Tibial nerve (tissue), 4 donors: Measurements from ENCODE around the gene FAP. TPM values are rescaled to one million over a fixed set of nuclear protein-coding genes. Genes with fewer than 3 reads are reported as not detected.

Source experiments
- DNase-seq, 2 donors: peaks; one replicate each; pipeline ENCODE4 v3.0.0-alpha.2; 2019; ENCODE audit warnings: low spot score in 2 of 2
- H3K27ac ChIP-seq, 4 donors: fragments of 200-600 bp; sonication (generic) in 3 of 4; one replicate each; pipeline ENCODE4 v1.5.1; 2017 to 2019; ENCODE audit warnings: mild to moderate bottlenecking in 1 of 4
- H3K27me3 ChIP-seq, 2 donors: fragments of 200-600 bp; sonication (generic) in 1 of 2; one replicate each; pipeline versions ENCODE4 v1.5.1 to v1.6.0; 2017 to 2019
- H3K36me3 ChIP-seq, 3 donors: fragments of 200-600 bp; sonication (generic); one replicate each; pipeline ENCODE4 v1.5.1; 2018 to 2019
- H3K4me1 ChIP-seq, 4 donors: fragments of 200-600 bp; sonication (generic) in 3 of 4; one replicate each; pipeline ENCODE4 v1.5.1; 2017 to 2019
- H3K4me3 ChIP-seq, 4 donors: fragments of 200-600 bp; sonication (generic) in 3 of 4; one replicate each; pipeline ENCODE4 v1.5.1; 2017 to 2019; ENCODE audit warnings: mild to moderate bottlenecking in 1 of 4, moderate library complexity in 1 of 4
- H3K9me3 ChIP-seq, 4 donors: fragments of 200-600 bp; sonication (generic) in 3 of 4; one replicate each; pipeline ENCODE4 v1.5.1; 2017 to 2019
- EP300 ChIP-seq, 2 donors: sonication (generic); formaldehyde crosslinking; IDR thresholded peaks; one replicate each; pipeline ENCODE4 v1.6.1; 2017; ENCODE audit warnings: antibody characterized with exemption in 2 of 2, mild to moderate bottlenecking in 1 of 2
- POLR2A ChIP-seq, 2 donors: fragments of 450-650 bp; IDR thresholded peaks; one replicate each; pipeline ENCODE4 v1.6.1; 2017; ENCODE audit warnings: antibody characterized with exemption in 2 of 2, mild to moderate bottlenecking in 2 of 2, moderate library complexity in 2 of 2
- WGBS, 2 donors: methylation state at CpG; one replicate each; pipeline ENCODE4 v1.1.5; 2018; 5-methylcytosine and 5-hydroxymethylcytosine counted together
- total RNA-seq, 4 donors: library from RNA; depleted of rRNA; stranded (reverse); fragments of >200 nt; gene quantifications; one replicate each; pipeline ENCODE4 v1.1.0, GENCODE V29; 2016
- TF ChIP-seq, protein P1 (sequence below), 5 experiments: fragments of 200-600 bp in 3 of 5; fragments of 450-650 bp in 2 of 5; sonication (generic) in 3 of 5; IDR thresholded peaks; one replicate each; pipeline ENCODE4 v1.5.1; 2016 to 2019; ENCODE audit warnings: antibody characterized with exemption in 5 of 5, mild to moderate bottlenecking in 3 of 5, moderate library complexity in 2 of 5

Gene FAP
- total RNA-seq, 4 donors from 2014 or later: 2.0 to 12.0 (median 5.6) TPM

- Histone ChIP-seq H3K9me3 (no peaks in the 10 kb centered on the region), H3K4me3 (no peak overlapping the region), H3K4me1 (no peaks in the 10 kb centered on the region), H3K27me3 (no peaks in the 10 kb centered on the region), H3K27ac (no peak overlapping the region), H3K36me3 (no peaks in the 10 kb centered on the region)
- TF ChIP-seq, protein P1, sequence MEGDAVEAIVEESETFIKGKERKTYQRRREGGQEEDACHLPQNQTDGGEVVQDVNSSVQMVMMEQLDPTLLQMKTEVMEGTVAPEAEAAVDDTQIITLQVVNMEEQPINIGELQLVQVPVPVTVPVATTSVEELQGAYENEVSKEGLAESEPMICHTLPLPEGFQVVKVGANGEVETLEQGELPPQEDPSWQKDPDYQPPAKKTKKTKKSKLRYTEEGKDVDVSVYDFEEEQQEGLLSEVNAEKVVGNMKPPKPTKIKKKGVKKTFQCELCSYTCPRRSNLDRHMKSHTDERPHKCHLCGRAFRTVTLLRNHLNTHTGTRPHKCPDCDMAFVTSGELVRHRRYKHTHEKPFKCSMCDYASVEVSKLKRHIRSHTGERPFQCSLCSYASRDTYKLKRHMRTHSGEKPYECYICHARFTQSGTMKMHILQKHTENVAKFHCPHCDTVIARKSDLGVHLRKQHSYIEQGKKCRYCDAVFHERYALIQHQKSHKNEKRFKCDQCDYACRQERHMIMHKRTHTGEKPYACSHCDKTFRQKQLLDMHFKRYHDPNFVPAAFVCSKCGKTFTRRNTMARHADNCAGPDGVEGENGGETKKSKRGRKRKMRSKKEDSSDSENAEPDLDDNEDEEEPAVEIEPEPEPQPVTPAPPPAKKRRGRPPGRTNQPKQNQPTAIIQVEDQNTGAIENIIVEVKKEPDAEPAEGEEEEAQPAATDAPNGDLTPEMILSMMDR (IDR thresholded peaks at IDR 0.05): no peak
- no peak for TF ChIP-seq POLR2A (IDR thresholded peaks at IDR 0.05)
- no peak for TF ChIP-seq EP300 (IDR thresholded peaks at IDR 0.05)
- DNase-seq: no peak
- 90 to 93% methylated on average over 3 of the region's 3 CpGs for WGBS, 2 donors
Observed at GRCh38 chr2:162215162-162215561, 28.1 kb downstream of the FAP start.

GRCh38 chr2:162212366-162212765, 30.9 kb downstream of the FAP start:
- H3K9me3 ChIP-seq: no peaks in the 10 kb centered on the region
- DNase-seq: no peak
- no peak for TF ChIP-seq EP300 (IDR thresholded peaks at IDR 0.05)
- no peak for TF ChIP-seq POLR2A (IDR thresholded peaks at IDR 0.05)
- TF ChIP-seq, protein P1 (IDR thresholded peaks at IDR 0.05): no peak
- H3K27ac ChIP-seq: no peak overlapping the region
- H3K4me3 ChIP-seq: no peak overlapping the region
- no peaks in the 10 kb centered on the region for H3K27me3 ChIP-seq
- 64 to 77% methylated on average over 2 of the region's 2 CpGs for WGBS, 2 donors
- no peaks in the 10 kb centered on the region for H3K36me3 ChIP-seq
- no peaks in the 10 kb centered on the region for H3K4me1 ChIP-seq

DNA sequence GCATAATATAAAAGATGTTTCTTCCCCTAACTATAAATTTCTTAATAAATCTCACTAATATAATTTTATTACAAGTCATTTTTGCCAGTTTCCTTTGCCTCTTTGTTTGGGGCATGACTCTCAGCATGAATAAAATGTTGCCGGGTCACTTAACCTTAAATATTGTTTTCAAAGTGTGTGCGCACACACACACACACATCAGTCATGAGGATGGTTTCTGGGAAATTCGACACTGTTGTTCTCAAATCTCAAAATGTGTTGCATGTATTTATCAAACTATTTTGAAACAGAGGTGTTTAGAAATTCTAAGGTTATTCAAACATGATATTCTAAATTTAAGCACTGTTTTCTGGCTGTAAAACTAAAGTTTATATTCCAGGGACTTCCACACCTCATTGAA, 31.5 kb downstream of the FAP start:
- TF ChIP-seq EP300 (IDR thresholded peaks at IDR 0.05) (no peak), POLR2A (IDR thresholded peaks at IDR 0.05) (no peak)
- TF ChIP-seq, protein P1 (IDR thresholded peaks at IDR 0.05): no peak
- no peaks in the 10 kb centered on the region for H3K4me1 ChIP-seq
- H3K9me3 ChIP-seq: no peaks in the 10 kb centered on the region
- no peak overlapping the region for H3K4me3 ChIP-seq
- no peak overlapping the region for H3K27ac ChIP-seq
- no peaks in the 10 kb centered on the region for H3K36me3 ChIP-seq
- WGBS, 2 donors: 78 to 84% methylated on average over 3 of the region's 3 CpGs
- no peaks in the 10 kb centered on the region for H3K27me3 ChIP-seq
- no peak for DNase-seq

- no peaks in the 10 kb centered on the region for H3K4me1 ChIP-seq
- no peaks in the 10 kb centered on the region for H3K9me3 ChIP-seq
- no peak for DNase-seq
- no peak overlapping the region for H3K27ac ChIP-seq
- H3K36me3 ChIP-seq: no peaks in the 10 kb centered on the region
- H3K27me3 ChIP-seq: no peaks in the 10 kb centered on the region
- TF ChIP-seq, protein P1 (IDR thresholded peaks at IDR 0.05): no peak
- TF ChIP-seq EP300 (IDR thresholded peaks at IDR 0.05) (no peak), POLR2A (IDR thresholded peaks at IDR 0.05) (no peak)
- no peak overlapping the region for H3K4me3 ChIP-seq
Observed at GRCh38 chr2:162210385-162210784, 32.9 kb downstream of the FAP start.

DNA sequence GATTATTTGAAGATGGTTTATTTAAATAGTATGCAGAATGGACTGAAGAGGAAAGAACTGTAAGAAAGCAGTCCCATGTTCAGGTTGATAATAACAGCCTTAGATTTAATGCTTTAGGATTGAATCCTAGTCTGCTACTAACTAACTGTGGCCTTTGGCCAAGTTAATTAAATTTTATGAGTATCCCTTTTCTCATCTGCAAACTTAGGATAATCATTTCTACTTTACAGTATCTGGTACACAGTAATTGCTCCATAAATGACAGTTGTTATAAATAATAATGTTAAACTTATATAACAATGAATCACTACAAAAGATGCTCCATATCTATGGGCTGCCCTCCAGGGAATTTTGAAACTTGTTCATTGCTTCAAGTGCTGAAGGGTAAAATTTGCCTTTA, 41.0 kb downstream of the FAP start:
- H3K36me3 ChIP-seq: no peaks in the 10 kb centered on the region
- H3K9me3 ChIP-seq: no peaks in the 10 kb centered on the region
- no peaks in the 10 kb centered on the region for H3K27me3 ChIP-seq
- H3K4me1 ChIP-seq: no peaks in the 10 kb centered on the region
- no peak overlapping the region for H3K4me3 ChIP-seq
- no peak for DNase-seq
- no peak overlapping the region for H3K27ac ChIP-seq
- no peak for TF ChIP-seq EP300 (IDR thresholded peaks at IDR 0.05)
- TF ChIP-seq POLR2A (IDR thresholded peaks at IDR 0.05): no peak
- TF ChIP-seq, protein P1 (IDR thresholded peaks at IDR 0.05): no peak
